Fibroblast of skin of left biceps (primary cell): Measurements from ENCODE around the gene CD300E.
"Not testable (repeated sequence)": the region's sequence is repeated elsewhere in the genome, so short reads cannot be mapped to it uniquely, and the experiment has no call there.

Experiments
- DNase-seq, 2 experiments: peaks; one replicate each; pipeline ENCODE4 v3.0.0-alpha.2; 2013; ENCODE audit warnings: low read depth in 2 of 2

Gene CD300E

DNA sequence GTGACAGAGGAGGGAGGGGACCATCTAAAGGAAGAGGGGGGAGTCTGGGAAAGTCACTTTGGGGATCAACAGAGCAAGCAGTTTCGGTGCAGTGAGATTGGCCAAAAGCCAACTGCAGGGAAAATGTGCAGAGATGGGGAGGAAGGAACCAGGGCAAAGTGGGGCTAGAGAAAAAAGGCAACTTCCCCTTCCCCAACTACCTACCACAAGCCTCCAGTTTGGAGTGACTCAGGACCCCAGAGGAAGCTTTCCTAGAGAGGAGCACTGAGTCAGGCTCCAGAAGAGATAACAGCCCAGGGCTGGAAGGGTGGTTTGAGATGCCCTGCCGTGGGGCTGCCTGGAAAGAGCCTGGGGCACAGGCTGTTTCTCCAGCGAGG, 24.5 kb downstream of the CD300E start:
- DNase-seq, result no peak

DNA sequence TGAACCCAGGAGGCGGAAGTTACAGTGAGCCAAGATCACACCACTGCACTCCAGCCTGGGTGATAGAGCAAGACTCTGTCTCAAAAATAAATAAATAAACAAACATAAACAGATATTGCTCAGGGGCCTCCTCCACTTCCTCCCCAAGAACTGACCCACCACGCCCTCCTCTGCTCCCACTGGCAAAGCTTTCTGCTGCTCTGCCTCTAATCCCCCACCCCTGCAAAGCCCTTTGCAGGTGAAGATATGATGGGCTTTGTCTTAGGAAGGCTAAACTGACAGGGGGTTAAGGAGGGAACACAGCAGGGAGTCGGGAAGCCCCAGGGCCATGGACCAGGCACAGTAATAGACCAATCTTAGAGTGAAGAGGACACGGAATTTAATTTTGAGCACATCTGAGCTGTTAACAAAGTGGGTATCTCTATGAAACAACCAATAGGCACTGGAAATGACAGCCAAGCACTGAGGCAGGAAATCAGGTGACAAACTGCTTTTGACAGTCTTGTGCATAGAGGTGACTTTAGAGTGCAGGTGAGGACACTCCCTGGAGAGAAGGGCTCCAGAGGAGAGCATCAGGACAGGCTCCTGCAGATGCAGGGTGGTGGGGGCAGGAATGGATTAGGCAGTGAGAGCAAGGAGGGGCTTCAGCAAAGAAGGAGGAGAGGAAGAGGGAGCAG, 25.1 kb downstream of the CD300E start:
- no peak for DNase-seq

- no peak for DNase-seq
Measured at GRCh38 chr17:74597069-74597790, 26.3 kb downstream of the CD300E start.

GRCh38 chr17:74595037-74595750, 28.3 kb downstream of the CD300E start:
- DNase-seq, result no peak

DNA sequence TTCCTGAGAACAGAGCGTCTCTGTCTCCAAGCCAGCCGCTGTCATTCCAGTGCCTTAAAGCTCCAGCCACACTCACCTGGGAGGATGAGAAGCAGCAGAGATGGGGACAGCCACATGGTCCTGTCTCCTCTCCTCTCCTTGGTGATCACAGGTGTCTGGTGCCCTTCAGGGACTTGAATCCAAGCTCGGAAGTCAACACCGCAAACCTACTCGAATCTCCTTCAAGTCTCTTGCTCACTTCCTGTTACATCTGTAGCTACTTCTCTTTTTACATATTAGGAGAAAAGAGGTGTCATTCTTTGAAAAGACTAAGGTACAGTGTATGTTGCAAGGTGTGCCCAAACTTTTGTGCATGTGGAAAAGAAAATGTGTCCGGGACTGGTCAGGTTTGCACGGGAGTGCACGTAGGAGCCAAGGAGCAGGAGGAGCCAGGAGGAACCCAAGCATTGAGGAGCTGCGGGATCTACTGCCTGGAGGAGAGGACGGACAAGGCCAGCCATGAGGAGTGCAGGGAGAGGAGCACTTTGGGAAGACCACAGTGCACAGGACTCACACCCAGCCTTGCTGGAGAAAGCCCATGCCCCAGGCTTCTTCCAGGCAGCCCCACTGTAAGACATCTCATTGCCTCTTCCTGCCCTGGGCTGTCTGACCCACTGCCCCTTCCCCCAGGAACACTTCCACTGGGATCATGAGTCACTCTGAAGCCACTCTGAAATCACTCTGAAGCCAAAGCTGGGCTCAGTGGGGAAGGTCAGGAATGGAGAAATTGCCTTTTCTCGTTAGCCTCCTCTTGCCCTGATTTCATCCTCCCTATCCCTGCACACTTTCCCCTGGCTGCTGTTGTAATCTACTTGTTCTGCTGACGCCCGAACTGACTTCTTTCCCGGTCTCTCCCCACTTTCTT, 31.2 kb downstream of the CD300E start, which contains the start of gene CD300LD:
TSS of gene CD300LD (minus strand) at position 197 of the 904 bp plus-strand sequence. CDS start at position 116, 81 bp downstream.
- DNase-seq, result no peak

DNA sequence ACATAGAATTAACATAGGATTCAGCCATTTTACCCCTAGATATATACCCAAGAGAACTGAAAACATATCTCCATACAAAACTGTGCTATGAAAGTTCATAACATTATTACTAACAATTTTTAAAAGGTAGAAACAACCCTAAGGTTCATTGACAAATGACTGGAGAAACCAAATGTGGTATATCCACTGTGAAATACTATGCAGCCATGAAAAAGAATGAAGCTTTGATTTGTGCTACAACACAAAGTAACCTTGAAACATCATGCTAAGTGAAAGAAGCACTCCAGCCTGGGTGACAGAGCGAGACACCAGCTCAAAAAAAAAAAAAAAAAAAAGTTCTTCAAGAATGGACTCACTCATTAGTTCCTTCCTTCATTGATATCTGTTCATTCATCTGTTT, 32.0 kb downstream of the CD300E start:
- no peak for DNase-seq

DNA sequence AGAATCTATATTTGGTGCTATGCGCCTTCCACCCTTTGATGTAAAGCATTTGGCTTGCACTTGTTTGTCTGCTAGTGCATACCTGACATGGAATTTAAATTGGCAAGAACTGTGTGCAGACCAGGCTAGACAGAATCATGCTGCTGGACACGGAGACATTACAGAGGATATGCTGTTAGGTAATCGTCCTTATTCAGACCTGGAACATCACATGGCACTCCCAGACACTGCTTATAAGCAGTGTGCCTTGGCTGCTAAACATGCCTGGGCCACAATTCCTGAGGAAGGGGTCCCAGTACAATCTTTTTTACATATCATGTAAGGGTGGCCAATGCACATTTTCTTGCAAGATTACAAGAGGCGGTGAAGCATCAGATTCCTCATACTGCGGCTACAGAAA, 37.8 kb downstream of the CD300E start:
- no peak for DNase-seq

DNA sequence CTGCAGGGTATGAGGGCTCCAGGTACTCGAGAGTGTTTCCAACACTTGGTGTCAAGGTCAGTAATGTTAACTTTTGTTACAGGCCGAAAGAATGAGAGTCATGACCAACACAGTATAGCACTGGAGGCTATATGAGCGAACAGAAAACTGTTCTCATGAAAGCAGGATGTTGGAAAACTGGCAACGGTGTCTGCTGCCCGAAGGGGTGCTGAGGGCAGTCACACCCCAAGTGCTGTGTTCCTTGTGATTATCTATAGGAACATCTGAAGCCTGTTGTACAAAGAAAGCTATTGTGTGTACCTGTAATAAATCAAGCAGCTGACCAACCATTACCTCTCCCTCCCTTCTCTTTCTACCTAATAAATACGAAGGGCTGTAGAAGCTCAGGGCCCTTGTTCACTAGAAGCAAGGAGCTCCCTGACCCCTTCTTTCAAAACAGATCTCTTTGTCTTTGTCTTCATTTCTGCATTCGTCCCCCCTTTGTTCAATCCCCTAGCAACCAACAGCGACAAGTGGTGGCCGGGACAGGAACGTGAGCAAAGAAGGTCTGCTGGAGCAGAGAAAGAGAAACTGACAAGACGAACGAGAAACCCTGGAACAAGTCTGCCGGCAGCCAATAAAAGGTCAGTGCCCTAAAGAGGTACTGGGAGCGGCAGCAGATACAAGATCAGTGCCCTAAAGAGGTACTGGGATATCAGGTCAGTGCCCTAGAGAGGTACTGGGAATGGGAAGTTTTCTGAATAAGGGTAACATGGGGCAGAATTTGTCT, 39.1 kb downstream of the CD300E start:
- no peak for DNase-seq

DNA sequence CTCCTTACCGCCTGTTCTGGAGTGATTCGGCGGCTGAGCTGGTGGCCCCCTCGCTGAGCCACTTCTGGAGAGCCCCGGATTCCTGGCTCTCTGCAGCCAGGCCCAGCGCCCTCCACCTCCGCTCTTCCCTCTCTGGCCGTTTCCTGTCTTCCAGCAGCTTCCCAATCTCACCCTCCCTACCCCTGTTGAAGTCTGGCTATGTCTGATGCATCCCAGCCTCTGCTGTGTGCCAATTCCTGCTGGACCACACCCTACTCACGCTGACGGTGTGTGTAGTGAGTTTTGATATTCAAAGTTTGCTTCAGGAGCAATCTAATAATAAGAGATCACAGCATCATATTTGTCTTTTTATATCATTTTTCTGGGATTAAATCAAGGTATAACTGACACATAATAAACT, 40.9 kb downstream of the CD300E start:
- no peak for DNase-seq

DNA sequence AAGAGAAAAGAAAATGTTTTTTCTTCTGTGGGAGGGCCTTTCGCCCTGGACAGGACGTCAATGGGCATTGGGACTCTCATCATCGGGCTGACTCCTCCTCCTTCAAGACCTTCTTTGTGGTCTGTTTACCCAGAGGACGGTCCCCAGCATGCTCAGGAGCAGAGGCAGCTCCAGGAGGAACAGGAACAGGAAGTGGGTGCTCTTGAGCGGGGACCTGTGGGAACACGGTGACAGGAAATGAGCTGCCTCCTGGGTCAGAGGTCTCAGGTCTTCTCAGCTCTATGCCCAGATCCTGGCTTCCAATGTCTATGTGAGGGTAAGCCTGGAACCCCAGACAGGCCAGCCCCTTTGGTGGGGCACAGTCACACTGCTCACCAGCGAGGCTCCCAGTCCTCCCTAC, 43.6 kb downstream of the CD300E start:
- no peak for DNase-seq

DNA sequence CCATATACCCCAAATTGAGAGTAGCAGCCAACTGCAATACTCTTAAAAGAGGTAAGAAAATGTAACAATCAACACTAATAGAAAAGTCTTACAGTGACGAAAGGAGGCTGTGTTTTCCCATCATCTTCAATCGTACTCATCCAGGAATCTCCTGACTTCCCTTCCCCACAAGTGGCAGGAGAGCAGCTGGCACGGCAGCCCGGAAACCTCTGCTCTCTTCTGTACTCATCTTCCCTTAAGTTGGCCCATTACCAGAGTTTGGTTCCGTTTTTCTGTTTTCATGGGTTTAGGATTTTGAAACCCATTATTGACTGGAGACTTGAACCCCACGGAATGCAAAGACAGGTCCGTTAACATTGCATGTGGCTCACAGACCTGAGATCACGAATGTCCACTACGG, 44.6 kb downstream of the CD300E start:
- no peak for DNase-seq

DNA sequence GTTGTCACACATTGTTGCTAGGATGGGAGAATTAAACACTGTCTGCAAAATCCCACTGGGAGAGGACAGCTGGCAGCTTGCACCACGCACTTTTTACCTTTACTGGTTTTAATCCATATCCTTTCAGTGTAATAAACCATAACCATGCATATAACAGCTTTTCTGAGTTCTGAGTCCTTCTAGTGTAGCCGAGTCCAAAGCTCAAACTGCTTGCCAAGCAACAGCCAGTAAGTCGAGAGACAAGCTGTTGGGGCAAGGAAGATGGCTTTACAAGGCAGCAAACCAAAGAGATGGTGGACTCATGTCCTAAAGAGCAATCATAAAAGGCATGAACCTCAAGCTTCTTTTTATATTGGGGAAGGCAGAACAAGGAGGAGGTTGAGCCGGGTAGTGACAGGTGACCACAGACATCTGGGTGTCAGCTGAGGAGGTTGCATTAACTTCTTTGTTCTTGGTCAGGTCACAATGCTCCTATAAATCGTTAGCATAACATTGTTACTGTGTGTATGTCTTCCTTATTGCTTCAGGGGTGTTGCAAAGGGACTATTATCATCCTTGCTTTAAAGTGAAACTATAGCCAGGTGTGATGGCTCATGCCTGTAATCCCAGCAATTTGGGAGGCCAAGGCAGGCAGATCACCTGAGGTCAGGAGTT, 48.9 kb downstream of the CD300E start:
- DNase-seq, result no peak

- DNase-seq, result not testable (repeated sequence)
Measured at GRCh38 chr17:74573635-74574034, 49.9 kb downstream of the CD300E start.

DNA sequence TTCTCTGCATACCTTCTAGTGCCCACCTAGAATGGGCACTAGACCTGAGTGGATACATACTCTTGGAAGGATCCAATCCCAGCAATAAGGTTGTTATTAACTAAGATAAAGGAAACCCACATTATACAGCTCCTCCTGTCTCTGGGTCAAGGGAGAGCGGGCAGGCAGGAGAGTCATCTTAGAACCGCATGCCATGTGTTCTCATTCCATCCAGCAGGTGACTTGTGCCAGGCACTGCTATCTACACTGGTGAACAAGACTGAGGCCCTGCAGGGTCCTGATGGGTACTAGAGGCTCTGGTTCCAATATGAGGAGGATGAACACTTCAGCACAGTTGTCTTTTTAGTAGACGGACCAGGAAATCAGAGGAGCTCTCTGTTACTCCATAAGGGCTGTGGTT, 50.4 kb downstream of the CD300E start:
- DNase-seq, result no peak

- DNase-seq, result no peak
Measured at GRCh38 chr17:74571621-74572270, 51.8 kb downstream of the CD300E start.

DNA sequence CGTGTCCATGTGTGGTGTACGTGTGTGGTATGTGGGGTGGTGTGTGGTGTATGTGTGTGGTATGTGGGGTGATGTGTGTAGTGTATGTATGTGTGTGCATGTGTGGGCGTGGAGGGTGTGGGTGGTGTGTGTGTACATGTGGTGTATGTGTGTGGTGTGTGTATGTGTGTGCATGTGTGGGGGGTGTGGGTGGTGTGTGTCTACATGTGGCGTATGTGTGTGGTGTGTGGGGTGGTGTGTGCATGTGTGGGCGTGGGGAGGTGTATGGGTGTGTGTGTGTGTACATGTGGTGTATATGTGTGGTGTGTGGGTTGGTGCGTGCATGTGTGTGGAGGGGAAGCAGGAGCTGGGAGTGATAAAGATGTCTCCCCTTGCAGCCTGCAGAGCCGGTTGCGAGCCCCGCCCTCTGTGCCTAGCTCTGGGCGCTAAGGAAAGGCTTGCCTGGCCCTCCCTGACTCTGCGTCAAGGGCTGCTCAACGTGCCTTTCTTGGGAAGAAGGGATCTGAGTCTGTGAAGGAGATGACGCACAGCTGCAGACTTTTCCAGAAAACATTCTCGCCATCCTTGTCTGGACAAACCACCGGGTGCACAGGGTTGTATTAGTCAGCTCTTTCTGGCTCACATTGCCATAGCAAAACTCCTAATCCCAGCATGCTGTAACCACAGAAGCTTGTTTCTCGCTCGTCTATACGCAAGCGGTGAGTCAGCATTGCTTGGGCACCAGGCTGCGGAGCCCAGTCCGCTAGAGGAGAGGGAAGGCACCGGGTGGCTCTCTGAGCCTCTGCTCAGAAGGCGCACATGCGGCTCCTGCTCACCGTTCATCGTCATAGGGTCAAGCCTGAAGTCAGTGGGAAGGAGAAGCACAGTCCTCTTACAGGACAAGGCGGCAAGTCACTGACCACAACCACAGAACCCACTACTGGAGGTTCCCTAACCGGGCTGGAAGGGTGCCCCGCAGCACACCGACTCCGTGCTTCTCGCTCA, 54.2 kb downstream of the CD300E start:
- DNase-seq, result peak; percentile 71 to 75

- DNase-seq, result peak in 1 of 2 experiments; percentile 8
Measured at GRCh38 chr17:74568106-74568873, 55.2 kb downstream of the CD300E start.

GRCh38 chr17:74567397-74567796, 56.1 kb downstream of the CD300E start, which contains the start of gene CD300H:
Gene CD300H, minus strand, starts transcription at chr17:74567509.
- no peak for DNase-seq
